Measurements from ENCODE around the gene PCF11.
A peak's percentile ranks its signal among the peaks of the same experiment; 100 is the strongest.

Gene PCF11

DNA sequence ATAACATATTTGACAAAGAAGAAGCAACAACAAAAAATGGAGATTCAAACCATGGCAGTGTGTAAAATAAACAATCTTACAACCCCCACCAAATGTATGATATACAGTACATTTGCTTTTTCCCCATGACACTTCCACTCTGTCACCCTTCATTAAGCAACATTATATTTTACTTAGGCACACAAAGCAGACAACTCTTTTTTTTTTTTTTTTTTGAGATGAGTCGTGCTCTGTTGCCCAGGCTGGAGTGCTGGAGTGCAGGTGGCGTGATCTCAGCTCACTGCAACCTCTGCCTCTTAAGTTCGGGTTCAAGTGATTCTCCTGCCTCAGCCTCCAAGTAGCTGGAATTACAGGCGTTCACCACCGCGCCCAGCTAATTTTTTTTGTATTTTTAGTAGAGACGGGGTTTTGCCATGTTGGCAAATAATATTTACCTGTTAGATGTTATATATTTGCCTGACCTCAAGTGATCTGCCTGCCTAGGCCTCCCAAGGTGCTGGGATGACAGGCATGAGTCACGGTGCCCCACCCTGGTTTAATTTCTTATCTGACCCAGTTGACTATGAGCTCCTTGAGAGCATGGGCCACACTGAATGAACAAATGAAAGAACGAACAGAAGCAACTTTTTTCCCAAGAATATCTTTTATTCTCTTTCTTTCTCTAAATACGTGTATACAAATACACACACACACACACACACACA lies 5.5 kb upstream of the PCF11 start:
- DNase-seq (ENCODE audit: low read depth), result peak; percentile 30
- TF ChIP-seq, protein P1, sequence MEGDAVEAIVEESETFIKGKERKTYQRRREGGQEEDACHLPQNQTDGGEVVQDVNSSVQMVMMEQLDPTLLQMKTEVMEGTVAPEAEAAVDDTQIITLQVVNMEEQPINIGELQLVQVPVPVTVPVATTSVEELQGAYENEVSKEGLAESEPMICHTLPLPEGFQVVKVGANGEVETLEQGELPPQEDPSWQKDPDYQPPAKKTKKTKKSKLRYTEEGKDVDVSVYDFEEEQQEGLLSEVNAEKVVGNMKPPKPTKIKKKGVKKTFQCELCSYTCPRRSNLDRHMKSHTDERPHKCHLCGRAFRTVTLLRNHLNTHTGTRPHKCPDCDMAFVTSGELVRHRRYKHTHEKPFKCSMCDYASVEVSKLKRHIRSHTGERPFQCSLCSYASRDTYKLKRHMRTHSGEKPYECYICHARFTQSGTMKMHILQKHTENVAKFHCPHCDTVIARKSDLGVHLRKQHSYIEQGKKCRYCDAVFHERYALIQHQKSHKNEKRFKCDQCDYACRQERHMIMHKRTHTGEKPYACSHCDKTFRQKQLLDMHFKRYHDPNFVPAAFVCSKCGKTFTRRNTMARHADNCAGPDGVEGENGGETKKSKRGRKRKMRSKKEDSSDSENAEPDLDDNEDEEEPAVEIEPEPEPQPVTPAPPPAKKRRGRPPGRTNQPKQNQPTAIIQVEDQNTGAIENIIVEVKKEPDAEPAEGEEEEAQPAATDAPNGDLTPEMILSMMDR (conservative IDR thresholded peaks at IDR 0.05; ENCODE audit: control insufficient read depth, insufficient read depth, low read depth, low read length), result no peak
- no peak overlapping the region for H3K4me3 ChIP-seq (ENCODE audit: control insufficient read depth, low read depth, low read length)

DNA sequence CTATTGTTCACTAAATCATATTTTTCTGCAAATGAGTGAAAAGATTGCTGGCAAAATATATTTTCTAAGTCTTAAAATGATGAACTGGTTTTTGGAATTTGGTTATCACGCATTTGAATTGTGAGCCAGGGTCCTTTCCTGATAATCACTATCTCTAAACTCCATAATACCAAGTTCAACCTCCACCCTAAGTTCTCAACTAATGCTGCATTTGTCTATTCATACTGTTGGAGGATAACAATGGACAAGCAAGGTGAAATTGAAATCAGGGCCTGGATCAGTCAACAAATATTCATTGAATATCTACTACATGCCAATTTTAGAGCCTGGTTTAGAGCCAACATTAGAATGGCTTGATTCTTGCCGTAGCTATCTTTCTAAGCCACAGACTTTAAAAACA lies 4.7 kb upstream of the PCF11 start:
- TF ChIP-seq, protein P1 (conservative IDR thresholded peaks at IDR 0.05; ENCODE audit: control insufficient read depth, insufficient read depth, low read depth, low read length), result no peak
- no peak overlapping the region for H3K4me3 ChIP-seq (ENCODE audit: control insufficient read depth, low read depth, low read length)
- no peak for DNase-seq (ENCODE audit: low read depth)

DNA sequence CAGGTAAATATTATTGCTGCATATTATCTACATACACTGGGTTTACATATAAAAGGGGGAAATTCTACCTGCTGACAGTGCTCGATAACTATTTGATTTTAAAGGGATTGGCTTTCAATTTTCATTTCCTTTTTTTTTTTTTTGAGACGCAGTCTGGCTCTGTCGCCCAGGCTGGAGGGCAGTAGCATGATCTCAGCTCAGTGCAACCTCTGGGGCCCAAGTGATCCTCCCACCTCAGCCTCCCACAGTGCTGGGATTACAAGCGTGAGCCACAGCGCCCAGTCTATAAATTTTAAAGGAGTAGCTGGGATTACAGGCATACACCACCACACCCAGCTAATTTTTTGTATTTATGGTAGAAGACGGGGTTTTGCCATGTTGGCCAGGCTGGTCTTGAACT lies 3.2 kb upstream of the PCF11 start:
- TF ChIP-seq, protein P1 (conservative IDR thresholded peaks at IDR 0.05; ENCODE audit: control insufficient read depth, insufficient read depth, low read depth, low read length), result no peak
- no peak for DNase-seq (ENCODE audit: low read depth)
- no peak overlapping the region for H3K4me3 ChIP-seq (ENCODE audit: control insufficient read depth, low read depth, low read length)

DNA sequence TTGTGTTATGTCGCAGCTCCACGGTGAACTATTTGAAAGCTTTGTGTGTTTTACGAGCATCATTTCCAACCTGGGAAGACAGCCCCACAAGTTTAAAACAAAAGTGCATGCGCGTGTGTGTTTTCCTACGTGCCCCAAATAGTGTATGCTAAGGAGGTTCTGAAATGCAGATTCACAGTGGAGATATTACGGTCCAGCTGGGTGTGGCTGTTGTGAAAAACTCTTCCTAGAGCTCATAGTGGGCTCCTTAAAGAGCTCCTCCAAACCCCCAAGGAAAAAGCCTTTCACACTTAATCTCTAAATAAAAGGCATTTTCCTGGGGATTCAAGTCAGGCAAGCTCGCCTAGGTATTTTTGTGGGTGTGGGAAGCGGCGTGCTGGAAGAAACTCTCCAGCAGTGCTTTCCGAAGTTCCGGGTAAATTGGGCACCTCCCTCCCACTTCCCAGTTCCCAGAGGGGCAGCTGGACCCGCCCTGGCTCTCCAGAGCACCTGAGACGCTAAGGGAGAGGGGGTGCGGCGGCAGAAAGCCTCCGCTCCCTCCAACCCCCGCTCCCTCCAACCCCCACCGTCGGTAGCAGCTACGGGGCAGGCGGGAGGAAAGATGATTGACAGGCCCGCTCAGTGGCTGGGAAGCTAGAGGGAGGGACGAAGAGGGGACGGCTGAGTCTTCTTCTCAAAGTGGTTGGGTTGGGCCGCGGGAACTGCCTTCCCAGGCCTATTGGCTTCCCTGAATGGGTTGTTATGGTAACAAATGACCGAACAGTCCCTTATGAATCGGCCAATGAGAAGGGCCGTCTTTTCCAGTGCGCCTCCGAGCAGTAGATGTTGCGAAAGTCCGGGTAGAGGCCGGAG lies 561 bp upstream of the PCF11 start:
- peak overlapping the region; percentile 82 for H3K4me3 ChIP-seq (ENCODE audit: control insufficient read depth, low read depth, low read length)
- TF ChIP-seq, protein P1 (conservative IDR thresholded peaks at IDR 0.05; ENCODE audit: control insufficient read depth, insufficient read depth, low read depth, low read length), result no peak
- DNase-seq (ENCODE audit: low read depth), result peak; percentile 100

DNA sequence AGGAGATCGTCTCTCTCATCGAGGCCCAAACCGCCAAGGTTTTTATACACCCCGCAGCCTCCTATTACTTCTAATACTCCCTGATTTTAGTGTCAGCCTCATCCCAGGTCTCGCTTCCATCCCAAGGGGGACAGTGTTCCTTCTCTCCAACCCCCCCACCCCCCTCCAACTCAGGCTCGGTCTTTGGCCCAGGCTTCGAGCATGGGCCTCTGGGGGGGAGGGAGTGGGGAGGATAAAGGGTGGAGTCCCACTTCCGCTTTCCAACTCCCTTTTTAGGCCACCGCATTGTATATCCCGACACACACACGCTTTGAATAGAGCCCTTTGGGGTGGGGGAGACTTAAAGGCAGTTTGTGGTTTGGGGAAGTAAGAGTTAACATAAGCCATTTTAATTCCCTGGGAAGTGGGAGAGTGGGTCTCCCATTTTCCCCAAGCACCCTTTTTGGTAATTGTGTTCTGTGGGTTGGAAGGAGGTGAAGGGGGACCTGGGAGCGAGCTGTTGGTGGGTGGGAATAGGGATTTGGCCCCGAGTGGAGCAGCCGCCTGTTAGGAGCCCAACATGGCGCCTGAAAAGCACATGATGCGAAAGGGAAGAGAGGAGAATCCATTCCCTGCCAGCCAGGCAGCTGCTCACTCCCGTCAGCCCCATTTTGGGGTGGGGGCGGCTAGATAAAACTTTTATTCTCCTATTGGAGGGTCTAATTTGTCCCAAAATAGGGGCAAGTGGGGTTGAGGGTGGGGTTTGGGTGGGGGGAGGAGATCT lies 844 bp downstream of the PCF11 start:
- TF ChIP-seq, protein P1 (conservative IDR thresholded peaks at IDR 0.05; ENCODE audit: control insufficient read depth, insufficient read depth, low read depth, low read length), result no peak
- H3K4me3 ChIP-seq (ENCODE audit: control insufficient read depth, low read depth, low read length), result peak overlapping the region; percentile 87
- DNase-seq (ENCODE audit: low read depth), result peak; percentile 44

DNA sequence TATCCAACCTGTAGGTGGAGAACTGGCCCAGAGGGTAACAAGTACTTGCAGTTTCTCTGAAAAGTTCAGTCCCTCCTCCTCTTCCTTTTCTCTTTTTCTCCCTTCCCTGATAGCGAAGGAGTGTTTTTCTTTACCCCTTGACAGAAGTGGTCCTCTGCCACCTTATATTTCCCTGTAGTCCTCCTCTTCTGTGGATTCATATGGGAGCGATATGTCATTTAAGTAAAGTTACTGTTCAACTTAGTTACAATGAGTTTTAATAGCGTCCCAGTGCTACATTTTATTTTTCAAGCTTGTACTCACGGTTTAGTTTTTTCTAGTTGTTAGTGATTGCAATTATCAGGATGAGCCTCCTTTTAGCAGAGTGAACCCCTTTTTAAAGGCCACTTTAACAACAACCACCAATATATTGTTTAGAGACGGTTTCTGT lies 1.4 kb downstream of the PCF11 start:
- H3K4me3 ChIP-seq (ENCODE audit: control insufficient read depth, low read depth, low read length), result peak overlapping the region; percentile 87

More for the DNA sequence above, 1.4 kb downstream of the PCF11 start:
- DNase-seq (ENCODE audit: low read depth), result peak; percentile 45
- TF ChIP-seq, protein P1 (conservative IDR thresholded peaks at IDR 0.05; ENCODE audit: control insufficient read depth, insufficient read depth, low read depth, low read length), result no peak

Data from fibroblast of mammary gland (primary cell).